ENCODE results near the gene CDK6. TPM values are rescaled to one million over a fixed set of nuclear protein-coding genes. Genes with fewer than 3 reads are reported as not detected.

Gene CDK6
- total RNA-seq, 2 donors from 2014 or later: 28.5 to 36.6 TPM

DNA sequence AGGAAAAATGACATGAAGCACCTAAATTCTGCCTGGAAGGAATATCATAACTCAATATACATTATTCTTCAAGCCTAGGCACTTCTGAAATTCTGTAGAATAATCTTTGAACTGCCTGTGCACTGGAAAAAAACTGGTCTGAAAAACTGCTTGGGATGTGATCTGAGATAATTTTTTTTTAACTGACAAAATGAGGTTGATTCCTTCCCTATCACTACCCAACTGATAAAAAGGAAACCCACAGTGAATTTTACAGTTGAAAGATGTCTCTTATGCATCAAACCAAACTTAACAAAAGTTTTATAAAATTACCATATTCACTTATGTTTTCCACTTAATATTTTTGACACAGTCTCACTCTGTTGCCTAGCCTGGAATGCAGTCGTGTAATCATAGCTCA, 179.0 kb downstream of the CDK6 start:
- Mint-ChIP-seq H3K27ac (no peak overlapping the region), H3K4me1 (peaks cover 2% of the 10 kb centered on the region), H3K27me3 (ENCODE audit: insufficient read depth) (no peaks in the 10 kb centered on the region), H3K36me3 (ENCODE audit: low read depth) (no peaks in the 10 kb centered on the region), H3K4me3 (no peak overlapping the region), H3K9me3 (no peaks in the 10 kb centered on the region)
- Histone ChIP-seq H3K9ac (ENCODE audit: extremely low read depth, low read length, poor library complexity, severe bottlenecking) (no peak overlapping the region), H3K27me3 (ENCODE audit: control insufficient read depth, insufficient read depth, low read length, poor library complexity, severe bottlenecking) (no peaks in the 10 kb centered on the region), H3K4me1 (ENCODE audit: control insufficient read depth, insufficient read depth, low read length) (no peaks in the 10 kb centered on the region), H3K27ac (ENCODE audit: low read depth, low read length) (no peak overlapping the region), H3K4me3 (ENCODE audit: low read length) (no peak overlapping the region), H3K36me3 (ENCODE audit: control insufficient read depth, insufficient read depth, low read length) (peaks cover 10% of the 10 kb centered on the region), H3K9me3 (ENCODE audit: control insufficient read depth, low read length) (no peaks in the 10 kb centered on the region)
- DNase-seq: no peak
- TF ChIP-seq, protein P1, sequence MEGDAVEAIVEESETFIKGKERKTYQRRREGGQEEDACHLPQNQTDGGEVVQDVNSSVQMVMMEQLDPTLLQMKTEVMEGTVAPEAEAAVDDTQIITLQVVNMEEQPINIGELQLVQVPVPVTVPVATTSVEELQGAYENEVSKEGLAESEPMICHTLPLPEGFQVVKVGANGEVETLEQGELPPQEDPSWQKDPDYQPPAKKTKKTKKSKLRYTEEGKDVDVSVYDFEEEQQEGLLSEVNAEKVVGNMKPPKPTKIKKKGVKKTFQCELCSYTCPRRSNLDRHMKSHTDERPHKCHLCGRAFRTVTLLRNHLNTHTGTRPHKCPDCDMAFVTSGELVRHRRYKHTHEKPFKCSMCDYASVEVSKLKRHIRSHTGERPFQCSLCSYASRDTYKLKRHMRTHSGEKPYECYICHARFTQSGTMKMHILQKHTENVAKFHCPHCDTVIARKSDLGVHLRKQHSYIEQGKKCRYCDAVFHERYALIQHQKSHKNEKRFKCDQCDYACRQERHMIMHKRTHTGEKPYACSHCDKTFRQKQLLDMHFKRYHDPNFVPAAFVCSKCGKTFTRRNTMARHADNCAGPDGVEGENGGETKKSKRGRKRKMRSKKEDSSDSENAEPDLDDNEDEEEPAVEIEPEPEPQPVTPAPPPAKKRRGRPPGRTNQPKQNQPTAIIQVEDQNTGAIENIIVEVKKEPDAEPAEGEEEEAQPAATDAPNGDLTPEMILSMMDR (conservative IDR thresholded peaks at IDR 0.05): no peak
- WGBS, 2 experiments (ENCODE audit: insufficient coverage in 1 of 2, insufficient read length in 1 of 2): 94% methylated on average over 1 of the region's 1 CpG

DNA sequence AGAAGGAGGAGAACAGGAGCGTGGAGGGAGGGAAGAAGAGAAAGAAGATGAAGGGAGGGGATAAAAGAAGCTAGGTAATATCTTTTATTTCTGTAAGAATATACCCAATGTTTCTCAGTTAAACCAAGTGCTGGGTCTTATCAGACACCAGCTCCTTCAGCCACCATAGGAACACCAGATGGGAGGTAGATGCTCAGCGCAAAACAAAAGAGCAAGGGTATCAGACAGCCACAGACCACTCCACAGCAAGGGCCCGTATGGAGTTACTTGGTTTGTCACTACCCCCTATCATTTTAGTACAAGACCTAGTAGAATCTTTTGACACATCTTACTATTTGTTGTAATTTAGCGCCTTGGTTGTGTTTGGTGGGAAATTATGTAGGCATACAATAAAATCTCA, 180.3 kb downstream of the CDK6 start:
- WGBS, 2 experiments (ENCODE audit: insufficient coverage in 1 of 2, insufficient read length in 1 of 2): 87 to 100% methylated on average over 2 to 3 of the region's 4 CpGs
- peaks cover 10% of the 10 kb centered on the region for H3K36me3 ChIP-seq (ENCODE audit: control insufficient read depth, insufficient read depth, low read length)
- Mint-ChIP-seq H3K27ac (no peak overlapping the region), H3K4me1 (peaks cover 2% of the 10 kb centered on the region), H3K27me3 (ENCODE audit: insufficient read depth) (no peaks in the 10 kb centered on the region), H3K4me3 (no peak overlapping the region), H3K36me3 (ENCODE audit: low read depth) (no peaks in the 10 kb centered on the region), H3K9me3 (no peaks in the 10 kb centered on the region)
- H3K4me3 ChIP-seq (ENCODE audit: low read length): no peak overlapping the region
- TF ChIP-seq, protein P1 (conservative IDR thresholded peaks at IDR 0.05): no peak
- H3K9me3 ChIP-seq (ENCODE audit: control insufficient read depth, low read length): no peaks in the 10 kb centered on the region
- H3K27ac ChIP-seq (ENCODE audit: low read depth, low read length): no peak overlapping the region
- no peak for DNase-seq
- no peaks in the 10 kb centered on the region for H3K27me3 ChIP-seq (ENCODE audit: control insufficient read depth, insufficient read depth, low read length, poor library complexity, severe bottlenecking)
- no peak overlapping the region for H3K9ac ChIP-seq (ENCODE audit: extremely low read depth, low read length, poor library complexity, severe bottlenecking)
- H3K4me1 ChIP-seq (ENCODE audit: control insufficient read depth, insufficient read depth, low read length): no peaks in the 10 kb centered on the region

DNA sequence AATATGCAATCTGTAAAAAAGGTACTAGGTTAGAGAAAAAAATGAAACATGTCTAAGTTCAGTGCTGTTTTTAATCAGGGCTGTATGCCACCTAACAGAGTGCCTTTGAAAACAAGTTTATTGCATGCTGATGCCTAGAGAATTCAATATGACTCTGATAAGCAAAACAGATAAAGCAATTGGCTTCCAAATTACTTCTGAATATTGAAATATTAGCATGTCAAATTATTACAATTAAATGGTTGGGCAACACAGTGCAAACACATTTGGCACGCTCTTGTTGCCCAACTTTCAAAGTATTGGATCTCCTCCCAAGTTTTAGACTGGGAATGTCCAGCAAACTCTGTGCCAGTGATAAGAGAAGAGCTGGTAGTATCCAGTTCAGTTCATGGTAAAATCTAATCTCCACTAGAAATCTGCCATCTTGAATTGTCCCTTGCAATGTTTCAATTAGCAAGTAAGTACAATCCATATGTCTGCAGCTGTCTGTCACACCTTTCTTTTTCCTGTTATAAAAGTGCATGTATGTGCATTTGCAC, 181.0 kb downstream of the CDK6 start:
- no peaks in the 10 kb centered on the region for H3K9me3 Mint-ChIP-seq
- no peaks in the 10 kb centered on the region for H3K9me3 ChIP-seq (ENCODE audit: control insufficient read depth, low read length)
- H3K4me3 Mint-ChIP-seq: no peak overlapping the region
- H3K36me3 Mint-ChIP-seq (ENCODE audit: low read depth): no peaks in the 10 kb centered on the region
- WGBS, 2 experiments (ENCODE audit: insufficient coverage in 1 of 2, insufficient read length in 1 of 2): 98% methylated on average over 1 of the region's 1 CpG; no CpG with 5 or more reads in 1 of the 2 experiments
- H3K4me1 Mint-ChIP-seq: peaks cover 2% of the 10 kb centered on the region
- no peak for DNase-seq
- peaks cover 6% of the 10 kb centered on the region for H3K36me3 ChIP-seq (ENCODE audit: control insufficient read depth, insufficient read depth, low read length)
- H3K27ac Mint-ChIP-seq: no peak overlapping the region
- H3K27me3 ChIP-seq (ENCODE audit: control insufficient read depth, insufficient read depth, low read length, poor library complexity, severe bottlenecking): no peaks in the 10 kb centered on the region
- TF ChIP-seq, protein P1 (conservative IDR thresholded peaks at IDR 0.05): no peak
- no peak overlapping the region for H3K4me3 ChIP-seq (ENCODE audit: low read length)
- no peak overlapping the region for H3K9ac ChIP-seq (ENCODE audit: extremely low read depth, low read length, poor library complexity, severe bottlenecking)
- no peak overlapping the region for H3K27ac ChIP-seq (ENCODE audit: low read depth, low read length)
- no peaks in the 10 kb centered on the region for H3K27me3 Mint-ChIP-seq (ENCODE audit: insufficient read depth)
- H3K4me1 ChIP-seq (ENCODE audit: control insufficient read depth, insufficient read depth, low read length): no peaks in the 10 kb centered on the region
